ENCODE measurements around the gene BAMBI. TPM values are rescaled to one million over a fixed set of nuclear protein-coding genes. Genes with fewer than 3 reads are reported as not detected.

Gene BAMBI
- total and polyA plus RNA-seq, 8 donors, result 7.5 to 150 (median 127) TPM

- Histone ChIP-seq H3K9me3 (no peaks in the 10 kb centered on the region), H3K4me1 (peaks cover 0 to 14% of the 10 kb centered on the region in 2 donors), H3K27me3 (peaks cover 23 to 92% of the 10 kb centered on the region in 2 donors), H3K4me3 (peak overlapping the region; percentile 17 to 37), H3K36me3 (no peaks in the 10 kb centered on the region), H3K27ac (no peak overlapping the region)
- TF ChIP-seq CTCF (IDR thresholded peaks at IDR 0.05), result no peak
- ATAC-seq (no peak), DNase-seq (no peak)
- intact Hi-C loops (cut with DNase I), result loop anchor here in 1 of 2 donors (5.0 kb wide), 2 partner anchors 323 to 633 kb away; no protein-coding TSS in a partner anchor
Observed at GRCh38 chr10:28669227-28670173, 7.8 kb upstream of the BAMBI start.

GRCh38 chr10:28674782-28675181, 2.5 kb upstream of the BAMBI start:
- no peak overlapping the region for H3K27ac ChIP-seq
- H3K27me3 ChIP-seq, result peaks cover 19 to 89% of the 10 kb centered on the region in 2 donors
- no peaks in the 10 kb centered on the region for H3K9me3 ChIP-seq
- ATAC-seq (no peak), DNase-seq (no peak)
- peaks cover 0 to 33% of the 10 kb centered on the region in 2 donors for H3K4me1 ChIP-seq
- intact Hi-C loops (cut with DNase I), result no loop called here
- no peak overlapping the region for H3K4me3 ChIP-seq
- H3K36me3 ChIP-seq, result no peaks in the 10 kb centered on the region
- no peak for TF ChIP-seq CTCF (IDR thresholded peaks at IDR 0.05)

GRCh38 chr10:28676326-28676967, 874 bp upstream of the BAMBI start:
- Histone ChIP-seq H3K4me1 (peaks cover 9 to 39% of the 10 kb centered on the region in 2 donors), H3K27ac (no peak overlapping the region)
- peak; percentile 1 for ATAC-seq

GRCh38 chr10:28677888-28678686, 766 bp downstream of the BAMBI start:
- no peak for TF ChIP-seq CTCF (IDR thresholded peaks at IDR 0.05)
- DNase-seq (peak in 1 of 4 donors; percentile 89), ATAC-seq (peak; percentile 17)
- Histone ChIP-seq H3K27me3 (peaks cover 15 to 74% of the 10 kb centered on the region in 2 donors), H3K4me3 (peak overlapping the region; percentile 65 to 72), H3K9me3 (no peaks in the 10 kb centered on the region), H3K27ac (peak overlapping the region; percentile 70 to 74), H3K36me3 (no peaks in the 10 kb centered on the region), H3K4me1 (peaks cover 11 to 39% of the 10 kb centered on the region in 2 donors)
- intact Hi-C loops (cut with DNase I), result no loop called here

More at GRCh38 chr10:28676326-28676967, 874 bp upstream of the BAMBI start:
- H3K36me3 ChIP-seq, result no peaks in the 10 kb centered on the region
- peaks cover 15 to 87% of the 10 kb centered on the region in 2 donors for H3K27me3 ChIP-seq
- no peaks in the 10 kb centered on the region for H3K9me3 ChIP-seq
- intact Hi-C loops (cut with DNase I), result no loop called here
- no peak for DNase-seq
- peak overlapping the region; percentile 42 to 72 for H3K4me3 ChIP-seq
- TF ChIP-seq CTCF (IDR thresholded peaks at IDR 0.05), result no peak

Data from left lung (tissue), 10 donors.